HG03175 (cell line): ENCODE results near the gene APOBEC3C.
"Not testable (repeated sequence)": the region's sequence is repeated elsewhere in the genome, so short reads cannot be mapped to it uniquely, and the experiment has no call there.

Experiments used
- ATAC-seq: cut with Tn5 transposase; IDR thresholded peaks from one replicate; pipeline ENCODE4 v1.9.1; 2021; ENCODE audit warnings: mild to moderate bottlenecking, moderate library complexity; ENCODE audit not compliant: unreplicated experiment

The APOBEC3C gene

DNA sequence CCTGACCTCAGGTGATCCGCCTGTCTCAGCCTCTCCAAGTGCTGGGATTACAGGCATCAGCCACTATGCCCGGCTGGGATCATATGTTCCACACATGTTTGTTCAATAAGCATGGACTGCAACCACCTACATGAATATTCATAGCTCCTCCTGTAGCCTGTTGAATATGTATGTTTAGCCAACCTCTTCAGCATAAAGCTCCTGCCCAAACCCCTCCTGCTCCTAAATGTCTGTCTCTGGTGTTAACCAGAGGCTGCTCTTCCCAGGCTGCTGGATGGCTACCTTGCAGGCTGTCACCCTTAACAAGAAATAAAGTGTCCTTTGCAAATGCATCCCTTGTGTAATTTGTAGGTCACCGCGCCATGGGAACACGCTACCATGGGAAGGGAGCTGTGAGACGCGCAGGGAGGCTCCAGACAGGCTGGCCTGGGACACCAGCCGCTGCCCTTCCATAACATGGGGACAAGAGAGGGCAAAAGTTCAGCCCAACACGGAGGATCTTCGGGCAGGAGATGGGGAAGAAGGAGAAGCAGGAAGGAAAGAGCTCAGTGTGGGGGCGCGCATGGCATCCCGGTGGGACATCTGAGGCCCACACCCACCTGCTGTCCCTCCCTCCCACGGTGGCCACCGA lies 6.1 kb downstream of the APOBEC3C start:
- ATAC-seq, result peak; percentile 14

DNA sequence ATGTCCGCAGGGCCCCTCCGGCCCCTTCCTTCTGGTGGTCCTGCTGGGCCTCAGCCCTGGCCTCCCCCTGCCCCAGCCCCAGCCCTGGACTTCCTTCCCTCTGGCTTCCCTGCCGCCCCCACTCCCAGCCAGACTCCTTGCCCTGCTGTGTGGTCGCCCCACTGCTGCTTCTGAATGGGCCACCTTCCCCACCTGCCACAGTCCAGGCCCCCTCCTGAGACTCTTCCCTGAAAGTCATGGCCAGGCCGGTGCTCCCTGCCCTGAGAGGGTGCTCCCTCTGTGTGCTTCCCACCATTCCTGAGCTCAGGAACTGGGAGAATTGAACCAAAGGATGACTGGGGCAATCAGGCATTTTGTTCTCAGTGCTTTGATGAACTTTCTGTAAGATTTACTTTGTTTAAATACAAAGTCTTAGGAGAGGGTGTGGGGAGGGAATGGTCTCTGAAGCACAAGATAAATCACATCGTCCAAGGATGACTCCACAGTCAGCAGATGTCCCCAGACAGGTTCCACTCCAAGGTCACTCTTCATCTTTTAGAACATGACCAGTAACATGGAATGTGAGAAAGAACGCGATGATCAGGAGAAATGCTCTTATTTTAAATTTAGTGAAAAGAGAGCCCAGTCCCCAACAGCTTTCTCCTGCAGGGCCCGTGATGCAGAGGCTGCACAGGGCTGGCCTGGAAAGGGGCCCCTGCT lies 7.6 kb downstream of the APOBEC3C start:
- no peak for ATAC-seq

DNA sequence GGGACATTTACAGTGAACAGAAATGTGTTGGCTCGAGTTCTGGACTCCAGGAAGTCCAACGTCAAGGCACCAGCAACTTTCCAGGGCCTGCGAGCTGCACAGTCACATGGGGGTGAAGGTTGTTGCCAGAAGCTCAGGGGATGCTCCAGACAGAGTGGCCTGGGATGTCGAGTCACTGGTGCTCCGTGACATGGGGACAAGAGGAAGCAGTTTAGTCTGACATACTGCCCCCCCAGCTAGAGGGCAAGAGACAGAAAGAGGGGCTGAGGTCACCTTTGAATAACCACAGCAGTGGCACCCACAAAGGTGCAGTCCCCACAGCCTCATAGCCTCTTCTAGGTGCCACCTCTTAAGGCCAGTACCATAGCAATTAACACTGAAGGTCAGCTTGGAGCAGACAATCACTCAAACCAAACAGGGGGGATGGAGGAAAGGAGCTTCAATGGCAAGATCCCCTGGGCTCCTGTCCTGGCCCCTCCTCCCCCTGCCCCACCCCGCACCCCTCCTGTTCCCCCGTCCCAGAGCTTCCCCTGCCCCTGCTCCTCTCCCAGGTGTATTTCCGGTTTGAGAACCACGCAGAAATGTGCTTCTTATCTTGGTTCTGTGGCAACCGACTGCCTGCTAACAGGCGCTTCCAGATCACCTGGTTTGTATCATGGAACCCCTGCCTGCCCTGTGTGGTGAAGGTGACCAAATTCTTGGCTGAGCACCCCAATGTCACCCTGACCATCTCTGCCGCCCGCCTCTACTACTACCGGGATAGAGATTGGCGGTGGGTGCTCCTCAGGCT lies 10.7 kb downstream of the APOBEC3C start:
- no peak for ATAC-seq

DNA sequence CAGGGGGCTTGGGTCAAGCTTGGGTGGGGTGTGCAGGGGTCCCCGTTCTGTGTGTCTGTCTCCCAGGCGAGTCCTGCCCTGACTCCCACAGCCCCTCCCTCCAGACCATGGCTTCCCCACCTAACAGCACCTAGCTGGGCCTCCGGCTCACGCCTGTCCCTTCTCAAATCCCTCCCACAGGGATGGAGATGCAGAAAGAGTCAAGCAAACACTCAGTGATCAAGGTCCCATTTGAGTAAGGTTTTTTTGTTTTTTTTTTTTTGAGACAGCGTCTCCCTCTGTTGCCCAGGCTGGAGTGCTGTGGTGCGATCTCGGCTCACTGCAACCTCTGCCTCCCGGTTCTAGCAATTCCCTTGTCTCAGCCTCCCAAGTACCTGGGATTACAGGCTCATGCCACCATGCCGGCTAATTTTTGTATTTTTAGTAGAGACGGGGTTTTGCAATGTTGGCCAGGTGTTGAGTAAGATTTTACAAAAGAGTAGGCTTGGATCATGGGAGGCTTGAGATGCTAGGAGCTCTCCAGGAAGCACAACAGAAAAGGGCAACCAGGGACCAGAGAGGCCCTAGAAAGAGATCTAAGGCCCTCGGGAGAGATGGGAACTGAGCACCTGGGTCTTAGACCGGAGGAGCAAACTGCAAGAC lies 12.6 kb downstream of the APOBEC3C start:
- ATAC-seq, result no peak

DNA sequence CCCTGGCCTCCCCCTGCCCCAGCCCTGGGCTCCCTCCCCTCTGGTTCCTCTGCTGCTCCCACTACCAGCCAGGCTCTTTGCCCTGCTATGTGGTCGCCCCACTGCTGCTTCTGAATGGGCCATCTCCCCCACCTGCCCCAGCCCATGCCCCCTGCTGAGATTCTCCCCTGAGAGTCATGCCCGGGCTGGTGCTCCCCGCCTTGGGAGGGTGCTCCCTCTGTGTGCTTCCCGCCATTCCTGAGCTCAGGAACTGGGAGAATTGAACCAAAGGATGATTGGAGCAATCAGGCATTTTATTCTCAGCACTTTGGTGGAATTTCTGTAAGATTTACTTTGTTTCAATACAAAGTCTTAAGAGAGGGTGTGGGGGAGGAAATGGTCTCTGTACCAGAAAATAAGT lies 13.7 kb downstream of the APOBEC3C start:
- ATAC-seq, result no peak

DNA sequence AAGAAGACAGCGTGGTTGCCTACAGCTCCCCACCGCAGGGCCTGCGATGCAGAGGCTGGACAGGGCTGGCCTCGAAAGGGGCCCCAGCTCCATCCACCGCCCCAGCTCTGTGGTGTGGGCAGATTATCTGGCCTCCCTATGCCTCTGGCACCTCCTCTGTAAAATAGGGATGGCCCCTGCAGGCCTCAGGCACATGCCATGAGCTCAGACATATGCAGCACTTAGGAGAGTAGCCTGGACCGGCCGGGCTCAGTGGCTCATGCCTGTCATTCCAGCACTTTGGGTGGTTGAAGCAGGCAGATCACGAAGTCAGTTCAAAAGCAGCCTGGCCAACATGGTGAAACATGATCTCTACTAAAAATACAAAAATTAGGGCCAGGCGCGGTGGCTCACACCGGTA lies 14.2 kb downstream of the APOBEC3C start:
- ATAC-seq, result no peak

DNA sequence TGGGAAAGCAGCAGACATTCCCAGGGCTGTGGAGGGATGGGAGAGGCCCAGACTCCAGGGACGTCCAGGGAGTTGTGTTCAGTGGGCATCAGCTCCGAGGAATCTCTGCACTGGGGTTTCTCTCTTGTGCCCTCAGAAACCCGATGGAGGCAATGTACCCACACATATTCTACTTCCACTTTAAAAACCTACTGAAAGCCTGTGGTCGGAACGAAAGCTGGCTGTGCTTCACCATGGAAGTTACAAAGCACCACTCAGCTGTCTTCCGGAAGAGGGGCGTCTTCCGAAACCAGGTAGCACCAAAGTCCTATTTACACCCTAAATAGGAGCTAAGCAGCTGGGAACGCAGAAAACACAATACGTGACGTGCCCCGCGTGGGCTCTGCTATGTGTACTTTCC lies 15.2 kb downstream of the APOBEC3C start:
- no peak for ATAC-seq

DNA sequence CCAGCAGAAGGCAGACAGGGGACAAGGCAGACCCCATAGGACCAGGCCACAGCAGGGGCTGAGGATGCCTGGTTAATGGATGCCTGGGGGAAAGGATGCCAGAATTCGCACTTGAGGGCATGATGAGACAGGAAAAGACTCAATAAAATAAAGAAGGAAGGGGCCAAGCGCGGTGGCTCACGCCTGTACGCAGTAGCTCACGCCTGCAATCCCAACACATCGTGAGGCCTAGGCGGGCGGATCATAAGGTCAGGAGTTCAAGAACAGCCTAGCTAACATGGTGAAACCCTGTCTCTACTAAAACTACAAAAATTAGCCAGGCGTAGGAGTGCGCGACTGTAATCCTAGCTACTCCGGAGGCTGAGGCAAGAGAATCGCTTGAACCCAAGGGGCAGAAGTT lies 16.6 kb downstream of the APOBEC3C start:
- no peak for ATAC-seq

DNA sequence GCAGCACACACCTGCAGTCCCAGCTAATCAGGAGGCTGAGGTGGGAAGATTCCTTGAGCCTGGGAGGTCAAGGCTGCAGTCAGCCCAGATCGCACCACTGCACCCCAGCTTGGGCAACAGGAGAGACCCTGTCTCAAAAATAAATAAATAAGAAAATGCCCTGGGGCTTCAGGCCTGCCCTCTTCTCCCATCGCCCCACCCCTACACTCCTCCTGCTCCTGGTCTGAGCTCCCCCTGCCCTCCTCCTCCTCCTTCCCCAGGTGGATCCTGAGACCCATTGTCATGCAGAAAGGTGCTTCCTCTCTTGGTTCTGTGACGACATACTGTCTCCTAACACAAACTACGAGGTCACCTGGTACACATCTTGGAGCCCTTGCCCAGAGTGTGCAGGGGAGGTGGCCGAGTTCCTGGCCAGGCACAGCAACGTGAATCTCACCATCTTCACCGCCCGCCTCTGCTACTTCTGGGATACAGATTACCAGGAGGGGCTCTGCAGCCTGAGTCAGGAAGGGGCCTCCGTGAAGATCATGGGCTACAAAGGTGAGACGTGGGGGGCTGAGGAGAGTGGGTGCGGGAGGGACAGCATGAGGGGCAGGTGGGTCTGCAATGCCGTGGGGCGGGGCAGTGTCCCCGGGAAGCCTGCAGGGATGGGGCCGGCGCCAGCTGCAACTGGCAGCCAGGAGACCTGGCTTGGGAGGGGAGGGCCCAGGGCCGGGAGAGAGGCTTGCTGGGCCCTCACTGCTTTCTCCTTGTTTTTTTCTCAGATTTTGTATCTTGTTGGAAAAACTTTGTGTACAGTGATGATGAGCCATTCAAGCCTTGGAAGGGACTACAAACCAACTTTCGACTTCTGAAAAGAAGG lies 17.6 kb downstream of the APOBEC3C start:
- ATAC-seq, result not testable (repeated sequence)

DNA sequence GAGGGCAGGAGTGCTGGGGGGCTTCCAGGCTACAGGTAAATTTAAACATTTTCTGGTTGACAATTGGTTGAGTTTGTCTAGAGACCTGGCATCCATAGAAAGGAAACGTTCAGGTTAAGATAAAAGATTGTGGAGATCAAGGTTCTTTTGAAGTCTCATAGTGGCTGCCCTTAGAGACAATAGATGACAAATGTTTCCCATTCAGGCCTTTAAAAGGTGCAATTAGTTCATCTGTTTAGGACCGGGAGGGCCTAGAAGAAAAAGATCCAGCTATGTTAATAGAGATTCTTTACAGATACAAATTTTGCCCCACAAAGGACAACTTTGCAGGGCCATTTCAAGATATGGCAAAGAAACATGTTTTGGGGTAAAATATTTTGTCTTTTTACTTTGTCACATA lies 23.0 kb downstream of the APOBEC3C start:
- not testable (repeated sequence) for ATAC-seq

DNA sequence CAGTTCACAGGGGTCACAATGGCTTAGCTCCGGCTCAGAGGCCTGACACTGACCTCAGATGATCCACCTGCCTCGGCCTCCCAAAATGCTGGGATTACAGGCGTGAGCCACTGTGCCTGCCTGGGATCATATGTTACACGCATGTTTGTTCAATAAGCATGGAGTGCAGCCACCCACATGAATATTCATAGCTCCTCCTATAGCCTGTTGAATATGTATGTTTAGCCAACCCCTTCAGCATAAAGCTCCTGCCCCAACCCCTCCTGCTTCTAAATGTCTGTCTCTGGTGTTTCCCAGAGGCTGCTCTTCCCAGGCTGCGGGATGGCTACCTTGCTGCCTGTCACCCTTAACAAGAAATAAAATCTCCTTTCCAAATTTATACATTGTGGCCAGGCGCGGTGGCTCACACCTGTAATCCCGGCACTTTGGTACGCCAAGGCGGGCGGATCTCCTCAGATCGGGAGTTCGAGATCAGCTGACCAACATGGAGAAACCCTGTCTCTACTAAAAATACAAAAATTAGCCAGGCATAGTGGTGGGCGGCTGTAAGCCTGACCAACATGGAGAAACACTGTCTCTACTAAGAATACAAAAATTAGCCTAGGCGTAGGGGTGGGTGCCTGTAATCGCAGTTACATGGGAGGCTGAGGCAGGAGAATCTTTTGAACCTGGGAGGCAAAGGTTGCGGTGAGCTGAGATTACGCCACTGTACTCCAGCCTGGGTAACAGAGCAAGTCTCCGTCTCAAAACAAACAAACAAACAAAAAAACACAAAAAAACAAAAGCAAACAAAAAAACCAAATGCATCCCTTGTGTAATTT lies 25.5 kb downstream of the APOBEC3C start:
- no peak for ATAC-seq

DNA sequence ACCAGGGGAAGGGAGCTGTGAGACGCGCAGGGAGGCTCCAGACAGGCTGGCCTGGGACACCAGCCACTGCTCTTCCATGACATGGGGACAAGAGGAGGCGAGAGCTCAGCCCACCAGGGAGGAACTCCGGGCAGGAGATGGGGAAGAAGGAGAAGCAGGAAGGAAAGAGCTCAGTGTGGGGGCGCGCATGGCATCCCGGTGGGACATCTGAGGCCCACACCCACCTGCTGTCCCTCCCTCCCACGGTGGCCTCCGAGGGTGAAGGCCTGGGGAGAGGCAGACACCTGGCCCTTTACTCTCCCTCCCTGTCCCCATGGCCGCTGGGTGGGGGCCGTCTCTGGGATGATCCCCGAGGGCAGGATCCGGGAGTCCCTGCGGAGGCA lies 26.1 kb downstream of the APOBEC3C start:
- ATAC-seq, result not testable (repeated sequence)

DNA sequence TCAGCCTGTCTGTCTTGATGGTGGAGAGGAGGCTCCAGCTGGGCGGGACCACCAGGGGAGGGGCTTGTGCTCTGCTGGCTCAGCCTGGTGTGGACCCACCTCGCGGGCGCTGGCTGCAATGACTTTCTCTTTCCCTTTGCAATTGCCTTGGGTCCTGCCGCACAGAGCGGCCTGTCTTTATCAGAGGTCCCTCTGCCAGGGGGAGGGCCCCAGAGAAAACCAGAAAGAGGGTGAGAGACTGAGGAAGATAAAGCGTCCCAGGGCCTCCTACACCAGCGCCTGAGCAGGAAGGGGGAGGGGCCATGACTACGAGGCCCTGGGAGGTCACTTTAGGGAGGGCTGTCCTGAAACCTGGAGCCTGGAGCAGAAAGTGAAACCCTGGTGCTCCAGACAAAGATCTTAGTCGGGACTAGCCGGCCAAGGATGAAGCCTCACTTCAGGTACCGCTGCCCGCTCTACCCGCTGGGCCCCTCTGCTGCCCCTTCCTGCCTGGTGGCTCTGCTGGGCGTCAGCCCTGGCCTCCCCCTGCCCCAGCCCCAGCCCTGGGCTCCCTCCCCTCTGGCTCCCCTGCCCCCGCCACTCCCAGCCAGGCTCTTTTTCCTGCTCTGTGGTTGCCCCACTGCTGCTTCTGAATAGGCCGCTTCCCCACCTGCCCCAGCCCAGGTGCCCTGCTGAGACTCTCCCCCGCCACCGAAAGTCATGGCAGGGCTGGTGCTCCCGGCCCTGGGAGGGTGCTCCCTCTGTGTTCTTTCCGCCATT lies 26.7 kb downstream of the APOBEC3C start, which contains the start of gene APOBEC3F:
Gene APOBEC3F (plus strand): TSS at position 327 of the 759 bp plus-strand sequence. CDS start 97 bp downstream, at position 424.
- peak; percentile 99 for ATAC-seq

DNA sequence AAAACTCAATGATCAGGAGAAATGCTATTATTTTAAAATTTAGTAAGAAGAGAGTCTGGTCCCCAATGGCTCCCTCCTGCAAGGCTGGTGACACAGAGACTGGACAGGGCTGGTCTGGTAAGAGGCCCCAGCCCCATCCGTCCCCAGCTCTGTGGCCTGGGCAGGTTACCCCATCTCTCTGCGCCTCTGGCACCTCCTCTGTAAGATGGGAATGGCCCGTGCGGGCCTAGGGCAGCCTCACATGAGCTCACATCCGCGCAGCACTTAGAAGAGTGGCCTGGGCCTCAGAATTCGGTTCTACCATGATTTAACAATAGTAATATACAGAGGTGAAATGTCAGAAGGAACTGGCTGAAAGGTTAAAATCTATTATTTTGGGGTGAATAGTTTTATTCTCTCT lies 27.9 kb downstream of the APOBEC3C start:
- no peak for ATAC-seq

DNA sequence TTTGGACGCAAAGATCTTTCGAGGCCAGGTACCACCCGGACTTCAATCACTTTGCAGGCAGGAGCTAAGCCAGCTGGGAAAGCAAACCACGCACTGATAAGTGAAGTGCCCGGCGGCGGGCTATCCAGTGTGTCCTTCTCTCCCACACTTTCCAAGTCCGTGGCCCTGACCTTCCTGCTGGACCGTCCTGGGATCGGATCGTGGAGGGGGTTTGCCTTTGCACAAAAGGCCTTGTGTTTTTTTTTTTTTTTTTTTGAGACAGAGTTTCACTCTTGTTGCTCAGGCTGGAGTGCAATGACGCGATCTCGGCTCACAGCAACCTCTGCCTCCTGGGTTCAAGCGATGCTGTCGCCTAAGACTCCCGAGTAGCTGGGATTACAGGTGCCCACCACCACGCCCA lies 29.0 kb downstream of the APOBEC3C start:
- not testable (repeated sequence) for ATAC-seq

DNA sequence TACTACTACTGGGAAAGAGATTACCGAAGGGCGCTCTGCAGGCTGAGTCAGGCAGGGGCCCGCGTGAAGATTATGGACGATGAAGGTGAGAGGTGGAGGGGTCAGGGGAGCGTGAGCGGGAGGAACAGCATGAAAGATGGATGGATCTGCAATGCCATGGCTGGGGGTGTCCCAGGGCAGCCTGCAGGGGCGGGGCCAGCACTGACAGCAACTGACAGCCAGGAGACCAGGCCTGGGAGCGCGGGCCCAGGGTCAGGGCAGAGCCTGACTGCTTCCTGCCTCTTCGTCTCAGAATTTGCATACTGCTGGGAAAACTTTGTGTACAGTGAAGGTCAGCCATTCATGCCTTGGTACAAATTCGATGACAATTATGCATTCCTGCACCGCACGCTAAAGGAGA lies 31.1 kb downstream of the APOBEC3C start:
- not testable (repeated sequence) for ATAC-seq

DNA sequence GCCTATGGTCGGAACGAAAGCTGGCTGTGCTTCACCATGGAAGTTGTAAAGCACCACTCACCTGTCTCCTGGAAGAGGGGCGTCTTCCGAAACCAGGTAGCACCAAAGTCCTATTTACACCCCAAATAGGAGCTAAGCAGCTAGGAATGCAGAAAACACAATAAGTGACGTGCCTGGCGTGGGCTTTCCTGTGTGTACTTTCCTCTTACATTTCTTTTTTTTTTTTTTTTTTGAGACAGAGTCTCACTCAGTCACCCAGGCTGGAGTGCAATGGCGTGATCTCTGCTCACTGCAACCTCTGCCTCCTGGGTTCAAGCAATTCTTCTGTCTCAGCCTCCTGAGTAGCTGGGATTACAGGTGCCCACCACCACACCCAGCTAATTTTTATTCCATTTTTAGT lies 35.4 kb downstream of the APOBEC3C start:
- not testable (repeated sequence) for ATAC-seq

DNA sequence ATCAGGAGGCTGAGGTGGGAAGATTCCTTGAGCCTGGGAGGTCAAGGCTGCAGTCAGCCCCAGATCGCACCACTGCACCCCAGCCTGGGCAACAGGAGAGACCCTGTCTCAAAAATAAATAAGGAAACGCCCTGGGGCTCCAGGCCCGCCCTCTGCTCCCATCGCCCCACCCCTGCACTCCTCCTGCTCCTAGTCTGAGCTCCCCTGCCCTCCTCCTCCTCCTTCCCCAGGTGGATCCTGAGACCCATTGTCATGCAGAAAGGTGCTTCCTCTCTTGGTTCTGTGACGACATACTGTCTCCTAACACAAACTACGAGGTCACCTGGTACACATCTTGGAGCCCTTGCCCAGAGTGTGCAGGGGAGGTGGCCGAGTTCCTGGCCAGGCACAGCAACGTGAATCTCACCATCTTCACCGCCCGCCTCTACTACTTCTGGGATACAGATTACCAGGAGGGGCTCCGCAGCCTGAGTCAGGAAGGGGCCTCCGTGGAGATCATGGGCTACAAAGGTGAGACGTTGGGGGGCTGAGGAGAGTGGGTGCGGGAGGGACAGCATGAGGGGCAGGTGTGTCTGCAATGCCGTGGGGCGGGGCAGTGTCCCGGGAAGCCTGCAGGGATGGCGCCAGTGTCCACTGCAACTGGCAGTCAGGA lies 37.9 kb downstream of the APOBEC3C start:
- not testable (repeated sequence) for ATAC-seq
